ENCODE results near the gene UBE2E3. TPM values are rescaled to one million over a fixed set of nuclear protein-coding genes. Genes with fewer than 3 reads are reported as not detected.

Gene UBE2E3
- total and polyA plus RNA-seq, 10 donors: 29.9 to 66.5 (median 48.4) TPM

DNA sequence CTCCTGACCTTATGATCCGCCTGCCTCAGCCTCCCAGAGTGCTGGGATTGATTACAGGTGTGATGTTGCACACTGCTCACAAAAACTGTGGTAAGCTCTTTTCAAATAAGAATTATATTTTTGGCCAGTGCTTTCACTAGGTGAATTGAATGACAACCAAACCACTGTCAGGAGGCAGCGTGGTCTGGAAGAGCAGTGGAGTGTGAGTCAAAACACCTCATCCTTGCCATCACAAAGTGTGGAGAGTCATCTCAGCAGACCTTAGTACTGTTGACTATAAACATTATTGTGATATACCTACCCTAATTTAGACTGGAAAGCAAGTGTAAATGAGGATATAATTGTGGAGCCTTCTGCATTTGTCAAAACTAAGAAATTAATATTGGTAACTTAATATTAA is 61.3 kb downstream of the UBE2E3 start:
- TF ChIP-seq, protein P1, sequence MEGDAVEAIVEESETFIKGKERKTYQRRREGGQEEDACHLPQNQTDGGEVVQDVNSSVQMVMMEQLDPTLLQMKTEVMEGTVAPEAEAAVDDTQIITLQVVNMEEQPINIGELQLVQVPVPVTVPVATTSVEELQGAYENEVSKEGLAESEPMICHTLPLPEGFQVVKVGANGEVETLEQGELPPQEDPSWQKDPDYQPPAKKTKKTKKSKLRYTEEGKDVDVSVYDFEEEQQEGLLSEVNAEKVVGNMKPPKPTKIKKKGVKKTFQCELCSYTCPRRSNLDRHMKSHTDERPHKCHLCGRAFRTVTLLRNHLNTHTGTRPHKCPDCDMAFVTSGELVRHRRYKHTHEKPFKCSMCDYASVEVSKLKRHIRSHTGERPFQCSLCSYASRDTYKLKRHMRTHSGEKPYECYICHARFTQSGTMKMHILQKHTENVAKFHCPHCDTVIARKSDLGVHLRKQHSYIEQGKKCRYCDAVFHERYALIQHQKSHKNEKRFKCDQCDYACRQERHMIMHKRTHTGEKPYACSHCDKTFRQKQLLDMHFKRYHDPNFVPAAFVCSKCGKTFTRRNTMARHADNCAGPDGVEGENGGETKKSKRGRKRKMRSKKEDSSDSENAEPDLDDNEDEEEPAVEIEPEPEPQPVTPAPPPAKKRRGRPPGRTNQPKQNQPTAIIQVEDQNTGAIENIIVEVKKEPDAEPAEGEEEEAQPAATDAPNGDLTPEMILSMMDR (IDR thresholded peaks at IDR 0.05 in 8 of 11, conservative IDR thresholded peaks at IDR 0.05 in 3 of 11): no peak
- no peak for TF ChIP-seq POLR2A (IDR thresholded peaks at IDR 0.05)
- TF ChIP-seq POLR2AphosphoS5 (IDR thresholded peaks at IDR 0.05): no peak
- Histone ChIP-seq H3K4me1 (peaks cover 0 to 14% (median 0%) of the 10 kb centered on the region in 6 donors), H3K27me3 (replicated peaks in 1 of 7) (no peaks in the 10 kb centered on the region), H3K9me3 (no peaks in the 10 kb centered on the region), H3K4me3 (no peak overlapping the region), H3K27ac (no peak overlapping the region), H3K36me3 (no peaks in the 10 kb centered on the region)
- DNase-seq: no peak
- 85 to 94% (median 90%) methylated on average over 2 of the region's 2 CpGs for WGBS, 5 donors
- intact Hi-C loops (cut with DNase I; ENCODE audit: low total_unique reads): no loop called here

GRCh38 chr2:181042706-181043105 is 62.3 kb downstream of the UBE2E3 start:
- Histone ChIP-seq H3K27ac (no peak overlapping the region), H3K4me1 (peaks cover 0 to 17% (median 0%) of the 10 kb centered on the region in 6 donors), H3K9me3 (no peaks in the 10 kb centered on the region), H3K27me3 (replicated peaks in 1 of 7) (no peaks in the 10 kb centered on the region), H3K36me3 (no peaks in the 10 kb centered on the region), H3K4me3 (no peak overlapping the region)
- TF ChIP-seq POLR2A (IDR thresholded peaks at IDR 0.05): no peak
- TF ChIP-seq, protein P1 (IDR thresholded peaks at IDR 0.05 in 8 of 11, conservative IDR thresholded peaks at IDR 0.05 in 3 of 11): no peak
- no peak for TF ChIP-seq POLR2AphosphoS5 (IDR thresholded peaks at IDR 0.05)
- WGBS, 5 donors: 47 to 90% (median 58%) methylated on average over 1 of the region's 1 CpG
- intact Hi-C loops (cut with DNase I; ENCODE audit: low total_unique reads): no loop called here
- DNase-seq: no peak

DNA sequence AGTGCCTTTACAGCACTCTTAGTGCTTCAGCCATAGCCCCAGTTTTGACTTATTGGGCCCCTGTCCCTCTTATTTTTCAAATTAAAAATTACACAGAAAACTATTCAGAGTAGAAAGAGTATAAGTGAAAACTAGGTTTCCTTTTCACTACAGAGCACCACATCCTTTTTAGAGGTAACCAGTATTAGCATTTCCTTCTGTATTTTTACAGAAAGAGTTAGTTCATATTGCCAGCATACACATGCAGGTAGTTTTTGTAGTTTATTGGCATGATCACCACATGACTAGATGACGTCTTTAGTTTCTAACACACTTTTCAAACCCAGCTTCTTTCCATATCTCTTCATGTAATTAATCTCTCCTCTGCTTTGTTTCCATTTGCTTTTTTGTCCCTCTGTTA is 66.4 kb downstream of the UBE2E3 start:
- no peaks in the 10 kb centered on the region for H3K36me3 ChIP-seq
- no peaks in the 10 kb centered on the region for H3K9me3 ChIP-seq
- DNase-seq: no peak
- TF ChIP-seq POLR2A (IDR thresholded peaks at IDR 0.05): no peak
- TF ChIP-seq POLR2AphosphoS5 (IDR thresholded peaks at IDR 0.05): no peak
- TF ChIP-seq, protein P1 (IDR thresholded peaks at IDR 0.05 in 8 of 11, conservative IDR thresholded peaks at IDR 0.05 in 3 of 11): no peak
- H3K4me3 ChIP-seq: no peak overlapping the region
- H3K27me3 ChIP-seq (replicated peaks in 1 of 7): no peaks in the 10 kb centered on the region
- 41 to 59% (median 43%) methylated on average over 1 of the region's 1 CpG for WGBS, 5 donors
- H3K4me1 ChIP-seq: peaks cover 0 to 17% (median 0%) of the 10 kb centered on the region in 6 donors
- H3K27ac ChIP-seq: no peak overlapping the region
- intact Hi-C loops (cut with DNase I; ENCODE audit: low total_unique reads): no loop called here

- TF ChIP-seq, protein P1 (IDR thresholded peaks at IDR 0.05 in 8 of 11, conservative IDR thresholded peaks at IDR 0.05 in 3 of 11): no peak
- TF ChIP-seq POLR2A (IDR thresholded peaks at IDR 0.05): no peak
- TF ChIP-seq POLR2AphosphoS5 (IDR thresholded peaks at IDR 0.05): no peak
- H3K9me3 ChIP-seq: no peaks in the 10 kb centered on the region
- no peak for DNase-seq
- no peaks in the 10 kb centered on the region for H3K27me3 ChIP-seq (replicated peaks in 1 of 7)
- intact Hi-C loops (cut with DNase I; ENCODE audit: low total_unique reads): no loop called here
- no peak overlapping the region for H3K4me3 ChIP-seq
- 60 to 81% (median 68%) methylated on average over 4 of the region's 4 CpGs for WGBS, 5 donors
- no peaks in the 10 kb centered on the region for H3K36me3 ChIP-seq
- no peak overlapping the region for H3K27ac ChIP-seq
- H3K4me1 ChIP-seq: peaks cover 0 to 17% (median 0%) of the 10 kb centered on the region in 6 donors
Observed at GRCh38 chr2:181047829-181048228, 67.4 kb downstream of the UBE2E3 start.

All from spleen (tissue), 11 donors.